Measurements from ENCODE around the gene PDE11A. TPM values are rescaled to one million over a fixed set of nuclear protein-coding genes. Genes with fewer than 3 reads are reported as not detected.

The PDE11A gene
- total and polyA plus RNA-seq, 2 of the 13 experiments (the other 11 are each of a cell fraction or from before 2014, with no cell fraction given) = 1.2 to 1.7 TPM

GRCh38 chr2:177705511-177706173 lies 366.9 kb downstream of the PDE11A start:
- Histone ChIP-seq H3K27me3 (ENCODE audit: control insufficient read depth in 1 of 2, insufficient read depth in 2 of 2, low read length in 2 of 2) (no peaks in the 10 kb centered on the region), H3K36me3 (replicated peaks in 1 of 2; ENCODE audit: control insufficient read depth in 1 of 2, insufficient read depth in 2 of 2, low read length in 2 of 2) (no peaks in the 10 kb centered on the region), H3K9ac (ENCODE audit: insufficient read depth, low read depth, low read length) (no peak overlapping the region), H3K4me2 (ENCODE audit: low read depth, low read length) (no peak overlapping the region), H3K4me3 (replicated peaks in 1 of 3; ENCODE audit: insufficient read depth in 1 of 3, low read depth in 2 of 3, low read length in 3 of 3) (no peak overlapping the region), H3K9me3 (ENCODE audit: low read length) (no peaks in the 10 kb centered on the region), H4K20me1 (ENCODE audit: insufficient read depth, low read length) (no peaks in the 10 kb centered on the region), H3K27ac (ENCODE audit: extremely low read length, insufficient read depth, low read length) (no peak overlapping the region), H3K79me2 (ENCODE audit: insufficient read depth, low read length) (no peaks in the 10 kb centered on the region), H2AFZ (ENCODE audit: low read length) (no peak overlapping the region), H3K4me1 (ENCODE audit: insufficient read depth, low read length) (no peaks in the 10 kb centered on the region)
- ATAC-seq (no peak), FAIRE-seq (no peak), DNase-seq (ENCODE audit: low spot score) (no peak)
- intact Hi-C loops (cut with micrococcal nuclease; ENCODE audit: unreplicated experiment) (no loop called here), in situ Hi-C loops (cut with HindIII; ENCODE audit: extremely low pct_ligation_motif_present, low pct_unique_long_range_greater_than_20kb) (no loop called here)
- no TSS peak for BruUV-seq (replicated peaks)
- no peak for TF ChIP-seq ZNF775 (CRISPR knock-in tag; IDR thresholded peaks at IDR 0.05; ENCODE audit: borderline replicate concordance)
- ChIA-PET POLR2A (no interaction called here), CTCF (ENCODE audit: low intra/inter-chr PET ratio, low total read pairs) (no interaction called here)
- WGBS (ENCODE audit: low lambda C conversion rate) = 77% methylated on average over 4 of the region's 4 CpGs

- ATAC-seq (no peak), DNase-seq (ENCODE audit: low spot score) (no peak), FAIRE-seq (no peak)
- Histone ChIP-seq H3K27ac (ENCODE audit: extremely low read length, insufficient read depth, low read length) (no peak overlapping the region), H3K4me3 (replicated peaks in 1 of 3; ENCODE audit: insufficient read depth in 1 of 3, low read depth in 2 of 3, low read length in 3 of 3) (no peak overlapping the region), H3K9ac (ENCODE audit: insufficient read depth, low read depth, low read length) (no peak overlapping the region), H3K79me2 (ENCODE audit: insufficient read depth, low read length) (no peaks in the 10 kb centered on the region), H3K4me2 (ENCODE audit: low read depth, low read length) (no peak overlapping the region), H2AFZ (ENCODE audit: low read length) (no peak overlapping the region), H3K4me1 (ENCODE audit: insufficient read depth, low read length) (no peaks in the 10 kb centered on the region), H3K36me3 (replicated peaks in 1 of 2; ENCODE audit: control insufficient read depth in 1 of 2, insufficient read depth in 2 of 2, low read length in 2 of 2) (no peaks in the 10 kb centered on the region), H3K9me3 (ENCODE audit: low read length) (no peaks in the 10 kb centered on the region), H3K27me3 (ENCODE audit: control insufficient read depth in 1 of 2, insufficient read depth in 2 of 2, low read length in 2 of 2) (no peaks in the 10 kb centered on the region), H4K20me1 (ENCODE audit: insufficient read depth, low read length) (no peaks in the 10 kb centered on the region)
- CTCF ChIA-PET (ENCODE audit: low intra/inter-chr PET ratio, low total read pairs) = no interaction called here
- TF ChIP-seq PREB (CRISPR knock-in tag; IDR thresholded peaks at IDR 0.05) = no peak
- no peak for TF ChIP-seq ZIK1 (CRISPR knock-in tag; IDR thresholded peaks at IDR 0.05; ENCODE audit: borderline replicate concordance, low read depth)
- no peak for TF ChIP-seq SAP130 (CRISPR knock-in tag; IDR thresholded peaks at IDR 0.05; ENCODE audit: low read depth)
- no peak for TF ChIP-seq AGO2 (optimal IDR thresholded peaks at IDR 0.05; ENCODE audit: low read depth, low read length)
- no peak for TF ChIP-seq SNAPC5 (CRISPR knock-in tag; IDR thresholded peaks at IDR 0.05; ENCODE audit: borderline replicate concordance)
- no peak for TF ChIP-seq SOX6 (IDR thresholded peaks at IDR 0.05)
- no peak for TF ChIP-seq SOX6 (CRISPR knock-in tag; IDR thresholded peaks at IDR 0.05)
- TF ChIP-seq RFXANK (CRISPR knock-in tag; IDR thresholded peaks at IDR 0.05) = no peak
- POLR2A ChIA-PET = no interaction called here
- WGBS (ENCODE audit: low lambda C conversion rate) = 96% methylated on average over 1 of the region's 1 CpG
- in situ Hi-C loops (cut with HindIII; ENCODE audit: extremely low pct_ligation_motif_present, low pct_unique_long_range_greater_than_20kb) (no loop called here), intact Hi-C loops (cut with micrococcal nuclease; ENCODE audit: unreplicated experiment) (no loop called here)
- no TSS peak for BruUV-seq (replicated peaks)
Measured at GRCh38 chr2:177703159-177703558, 369.4 kb downstream of the PDE11A start.
